IPS-11a (cell line): ENCODE measurements around the gene HIGD1B.
"Not testable (repeated sequence)": the region's sequence is repeated elsewhere in the genome, so short reads cannot be mapped to it uniquely, and the experiment has no call there.

Source experiments
- H3K4me3 ChIP-seq: one replicate; pipeline ENCODE4 v1.5.1; 2013; ENCODE audit warnings: low read depth, low read length, control low read depth

The HIGD1B gene

GRCh38 chr17:44847586-44847985 lies at the start of gene HIGD1B:
Gene HIGD1B, plus strand, starts transcription at chr17:44847883. Its CDS starts 270 bp downstream, at chr17:44848153.
- H3K4me3 ChIP-seq = no peak within 1 kb of the TSS

GRCh38 chr17:44798356-44798755 lies 49.3 kb upstream of the HIGD1B start:
- no peak overlapping the region for H3K4me3 ChIP-seq

- H3K4me3 ChIP-seq = no peak overlapping the region
These were observed 45.8 kb upstream of the HIGD1B start for GRCh38 chr17:44801880-44802279.

- no peak overlapping the region for H3K4me3 ChIP-seq
These were observed 43.2 kb upstream of the HIGD1B start for GRCh38 chr17:44804302-44805089.

- H3K4me3 ChIP-seq = no peak overlapping the region
These were observed 40.4 kb upstream of the HIGD1B start for GRCh38 chr17:44807093-44807816.

- no peak overlapping the region for H3K4me3 ChIP-seq
These were observed 39.9 kb upstream of the HIGD1B start for GRCh38 chr17:44807817-44808155.

- H3K4me3 ChIP-seq = no peak overlapping the region
These were observed 39.5 kb upstream of the HIGD1B start for GRCh38 chr17:44808156-44808555.

GRCh38 chr17:44808656-44809388 lies 38.9 kb upstream of the HIGD1B start:
- H3K4me3 ChIP-seq = not testable (repeated sequence)

- no peak overlapping the region for H3K4me3 ChIP-seq
These were observed 35.4 kb upstream of the HIGD1B start for GRCh38 chr17:44812263-44812662.

GRCh38 chr17:44818508-44818907 lies 29.2 kb upstream of the HIGD1B start:
- H3K4me3 ChIP-seq = not testable (repeated sequence)

GRCh38 chr17:44820631-44821212 lies 27.0 kb upstream of the HIGD1B start:
- H3K4me3 ChIP-seq = no peak overlapping the region

- not testable (repeated sequence) for H3K4me3 ChIP-seq
These were observed 22.4 kb upstream of the HIGD1B start for GRCh38 chr17:44825236-44825635.

- no peak overlapping the region for H3K4me3 ChIP-seq
These were observed 21.4 kb upstream of the HIGD1B start for GRCh38 chr17:44826123-44826790.

- peak overlapping the region; percentile 97 for H3K4me3 ChIP-seq
These were observed 19.8 kb upstream of the HIGD1B start for GRCh38 chr17:44827863-44828262.

GRCh38 chr17:44828919-44829522 lies 18.7 kb upstream of the HIGD1B start:
- H3K4me3 ChIP-seq = peak overlapping the region; percentile 97

- H3K4me3 ChIP-seq = peak within 1 kb of the TSS; percentile 97
These were observed 17.9 kb upstream of the HIGD1B start, which contains the start of gene GJC1 for GRCh38 chr17:44829523-44830358. Gene GJC1, minus strand, starts transcription at chr17:44830287. Its CDS starts 24,470 bp downstream, at chr17:44805817.

GRCh38 chr17:44830359-44831288 lies 17.1 kb upstream of the HIGD1B start:
- peak overlapping the region; percentile 97 for H3K4me3 ChIP-seq

GRCh38 chr17:44831371-44831770 lies 16.3 kb upstream of the HIGD1B start:
- peak overlapping the region; percentile 1 for H3K4me3 ChIP-seq
